ENCODE data around the gene FAM53B.

Gene FAM53B

DNA sequence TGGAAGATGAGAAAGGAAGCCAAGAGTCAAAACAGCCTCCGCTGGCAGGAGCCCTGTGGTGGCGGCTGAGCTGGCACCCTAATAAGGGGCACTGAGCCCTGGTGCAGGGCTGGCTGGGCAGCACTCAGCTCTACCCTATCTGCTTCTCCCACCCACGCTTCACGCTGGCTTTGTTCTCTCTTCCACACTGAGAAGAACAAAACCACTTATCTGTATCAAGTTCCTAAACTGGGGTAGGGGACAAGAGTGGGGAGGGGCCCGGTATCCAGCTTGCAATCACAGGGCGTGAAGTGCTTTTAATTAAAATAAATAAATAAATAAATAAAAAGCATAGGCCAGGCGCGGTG lies 52.1 kb downstream of the FAM53B start:
- no peaks in the 10 kb centered on the region for H3K27me3 ChIP-seq (ENCODE audit: insufficient read depth, low read depth, severe bottlenecking)
- no peak for DNase-seq
- H3K36me3 ChIP-seq: peaks cover 27% of the 10 kb centered on the region
- no peak overlapping the region for H3K27ac ChIP-seq
- no peak overlapping the region for H3K4me3 ChIP-seq (ENCODE audit: low read depth, low read length)
- TF ChIP-seq, protein P1, sequence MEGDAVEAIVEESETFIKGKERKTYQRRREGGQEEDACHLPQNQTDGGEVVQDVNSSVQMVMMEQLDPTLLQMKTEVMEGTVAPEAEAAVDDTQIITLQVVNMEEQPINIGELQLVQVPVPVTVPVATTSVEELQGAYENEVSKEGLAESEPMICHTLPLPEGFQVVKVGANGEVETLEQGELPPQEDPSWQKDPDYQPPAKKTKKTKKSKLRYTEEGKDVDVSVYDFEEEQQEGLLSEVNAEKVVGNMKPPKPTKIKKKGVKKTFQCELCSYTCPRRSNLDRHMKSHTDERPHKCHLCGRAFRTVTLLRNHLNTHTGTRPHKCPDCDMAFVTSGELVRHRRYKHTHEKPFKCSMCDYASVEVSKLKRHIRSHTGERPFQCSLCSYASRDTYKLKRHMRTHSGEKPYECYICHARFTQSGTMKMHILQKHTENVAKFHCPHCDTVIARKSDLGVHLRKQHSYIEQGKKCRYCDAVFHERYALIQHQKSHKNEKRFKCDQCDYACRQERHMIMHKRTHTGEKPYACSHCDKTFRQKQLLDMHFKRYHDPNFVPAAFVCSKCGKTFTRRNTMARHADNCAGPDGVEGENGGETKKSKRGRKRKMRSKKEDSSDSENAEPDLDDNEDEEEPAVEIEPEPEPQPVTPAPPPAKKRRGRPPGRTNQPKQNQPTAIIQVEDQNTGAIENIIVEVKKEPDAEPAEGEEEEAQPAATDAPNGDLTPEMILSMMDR (IDR thresholded peaks at IDR 0.05; ENCODE audit: low read depth, low read length): no peak
- no peaks in the 10 kb centered on the region for H3K9me3 ChIP-seq (ENCODE audit: severe bottlenecking)

DNA sequence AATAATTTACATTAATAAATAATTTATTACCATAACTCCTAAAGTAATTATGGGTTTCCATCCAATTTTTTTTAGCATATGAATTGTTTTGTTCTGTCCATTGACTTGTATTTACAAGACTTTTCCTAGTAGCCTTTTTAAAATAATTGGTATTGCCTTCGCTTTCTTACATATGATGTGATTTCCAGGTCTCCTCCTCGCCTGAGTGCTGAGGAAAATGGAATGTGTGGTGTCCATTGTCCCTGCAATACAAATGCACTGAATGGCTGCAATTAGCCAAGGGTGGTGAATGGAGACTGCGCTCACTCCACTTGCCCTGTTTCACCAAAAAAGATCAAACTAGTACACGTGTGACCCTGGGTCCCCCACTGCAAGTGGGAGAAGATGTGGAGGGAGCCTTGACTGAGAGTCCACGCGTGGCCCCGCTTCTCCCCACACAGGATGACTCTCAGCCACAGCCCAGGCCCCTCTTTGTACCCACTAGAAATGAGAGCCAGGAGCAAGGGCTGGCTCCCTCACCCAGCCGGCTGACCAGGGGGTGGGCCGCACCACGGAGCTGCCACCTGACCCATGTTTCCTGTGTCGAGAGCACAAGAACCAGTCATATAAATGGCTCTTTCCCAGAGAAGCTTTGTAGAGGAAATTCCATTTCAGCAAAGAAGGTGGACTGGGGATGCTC lies 52.6 kb downstream of the FAM53B start:
- Histone ChIP-seq H3K27me3 (ENCODE audit: insufficient read depth, low read depth, severe bottlenecking) (no peaks in the 10 kb centered on the region), H3K9me3 (ENCODE audit: severe bottlenecking) (no peaks in the 10 kb centered on the region), H3K27ac (no peak overlapping the region), H3K4me3 (ENCODE audit: low read depth, low read length) (no peak overlapping the region), H3K36me3 (peaks cover 25% of the 10 kb centered on the region)
- DNase-seq: no peak
- TF ChIP-seq, protein P1 (IDR thresholded peaks at IDR 0.05; ENCODE audit: low read depth, low read length): no peak

DNA sequence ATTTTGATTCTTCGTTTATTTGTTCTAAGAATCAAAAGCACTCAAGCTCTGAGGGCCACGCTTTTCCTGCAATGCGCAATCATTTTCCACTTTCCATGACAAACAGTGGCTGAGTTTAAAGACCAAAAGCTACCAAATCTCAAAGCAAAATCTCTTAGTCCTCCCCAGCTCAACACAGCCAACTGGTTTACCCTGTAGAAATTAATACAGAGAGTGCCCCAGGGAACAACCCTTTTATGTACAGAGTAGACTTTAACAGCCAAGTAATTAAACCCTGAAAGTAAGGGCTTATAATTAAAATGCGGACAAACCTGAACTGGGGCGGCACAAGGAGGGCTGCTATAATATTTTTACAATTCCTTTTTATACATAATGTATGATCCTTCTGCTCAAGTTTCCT lies 53.2 kb downstream of the FAM53B start:
- H3K27me3 ChIP-seq (ENCODE audit: insufficient read depth, low read depth, severe bottlenecking): no peaks in the 10 kb centered on the region
- no peak overlapping the region for H3K4me3 ChIP-seq (ENCODE audit: low read depth, low read length)
- H3K36me3 ChIP-seq: peaks cover 23% of the 10 kb centered on the region
- TF ChIP-seq, protein P1 (IDR thresholded peaks at IDR 0.05; ENCODE audit: low read depth, low read length): no peak
- no peak for DNase-seq
- no peak overlapping the region for H3K27ac ChIP-seq
- H3K9me3 ChIP-seq (ENCODE audit: severe bottlenecking): no peaks in the 10 kb centered on the region

DNA sequence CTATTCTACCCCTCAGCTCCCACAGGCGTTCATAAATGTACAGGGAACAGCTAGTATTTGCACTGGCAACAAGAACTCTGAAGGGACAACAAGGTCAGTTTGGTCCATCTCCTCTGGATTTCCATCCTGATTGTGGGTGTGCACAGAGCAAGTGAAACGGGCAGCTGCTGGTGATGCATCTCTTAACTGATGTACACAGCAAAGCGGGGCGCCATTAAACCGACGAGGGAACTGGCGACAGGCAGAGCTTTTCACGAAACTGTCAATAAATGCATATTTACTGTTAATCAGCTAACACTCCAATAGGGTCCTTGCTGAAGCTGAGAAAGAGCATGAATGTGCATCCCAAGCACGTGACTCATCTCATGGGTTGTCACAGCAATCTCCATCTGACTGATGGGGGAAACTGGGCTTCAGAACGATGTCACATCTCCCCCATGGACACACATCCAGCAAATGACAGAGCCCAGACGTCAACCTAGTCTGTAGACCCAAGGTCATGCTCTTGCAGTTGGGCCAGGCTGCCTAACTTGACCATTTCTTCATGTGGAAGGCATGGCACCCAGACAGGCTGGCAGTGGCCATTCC lies 54.2 kb downstream of the FAM53B start:
- no peak overlapping the region for H3K27ac ChIP-seq
- no peak overlapping the region for H3K4me3 ChIP-seq (ENCODE audit: low read depth, low read length)
- DNase-seq: no peak
- H3K36me3 ChIP-seq: peaks cover 17% of the 10 kb centered on the region
- no peaks in the 10 kb centered on the region for H3K9me3 ChIP-seq (ENCODE audit: severe bottlenecking)
- H3K27me3 ChIP-seq (ENCODE audit: insufficient read depth, low read depth, severe bottlenecking): no peaks in the 10 kb centered on the region
- TF ChIP-seq, protein P1 (IDR thresholded peaks at IDR 0.05; ENCODE audit: low read depth, low read length): no peak

DNA sequence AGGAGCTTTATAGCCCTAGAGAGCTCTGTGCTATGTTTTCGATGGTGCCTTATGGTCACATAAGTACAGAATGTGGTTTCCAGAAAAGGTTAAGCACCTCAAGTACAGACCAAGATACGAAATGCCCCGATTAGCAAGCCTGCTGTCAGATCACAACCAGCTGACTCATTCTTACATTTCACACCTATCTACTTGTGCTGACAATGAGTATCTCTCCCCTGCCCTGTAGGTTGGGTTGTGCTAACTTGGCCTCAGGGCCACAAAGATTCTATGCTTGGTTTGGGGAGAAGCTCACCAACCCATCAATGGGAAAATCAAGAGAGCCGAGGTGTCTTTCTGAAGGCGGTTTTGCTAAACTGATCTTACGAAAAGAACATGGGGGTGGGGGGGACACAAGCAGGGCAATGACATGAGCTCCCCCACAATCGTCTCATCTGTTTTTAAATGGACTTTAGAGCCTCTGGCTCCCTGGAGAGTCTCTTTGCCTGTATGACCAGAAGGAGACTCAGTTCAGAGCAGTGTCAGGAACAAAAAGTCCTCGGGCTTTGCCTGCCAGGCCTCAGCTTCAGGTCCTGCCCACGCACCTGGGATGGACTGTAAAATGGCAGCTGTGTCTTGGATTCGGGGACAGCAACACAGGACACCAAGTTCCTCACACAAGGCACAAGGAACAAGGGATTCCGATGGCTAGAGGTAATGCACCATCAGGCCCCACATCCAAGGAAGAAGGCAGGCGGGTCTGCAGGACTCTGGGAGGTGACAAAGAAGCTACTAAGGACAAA lies 55.1 kb downstream of the FAM53B start:
- H3K27ac ChIP-seq: no peak overlapping the region
- no peaks in the 10 kb centered on the region for H3K27me3 ChIP-seq (ENCODE audit: insufficient read depth, low read depth, severe bottlenecking)
- no peaks in the 10 kb centered on the region for H3K9me3 ChIP-seq (ENCODE audit: severe bottlenecking)
- TF ChIP-seq, protein P1 (IDR thresholded peaks at IDR 0.05; ENCODE audit: low read depth, low read length): no peak
- peaks cover 11% of the 10 kb centered on the region for H3K36me3 ChIP-seq
- no peak overlapping the region for H3K4me3 ChIP-seq (ENCODE audit: low read depth, low read length)
- no peak for DNase-seq

All from WERI-Rb-1 (cell line).